Measurements from ENCODE around the gene ZBED2. TPM values are rescaled to one million over a fixed set of nuclear protein-coding genes. Genes with fewer than 3 reads are reported as not detected.
A peak's percentile ranks its signal among the peaks of the same experiment; 100 is the strongest.

ZBED2 gene
- total RNA-seq, 1 donor from 2014 or later = 2.2 TPM

DNA sequence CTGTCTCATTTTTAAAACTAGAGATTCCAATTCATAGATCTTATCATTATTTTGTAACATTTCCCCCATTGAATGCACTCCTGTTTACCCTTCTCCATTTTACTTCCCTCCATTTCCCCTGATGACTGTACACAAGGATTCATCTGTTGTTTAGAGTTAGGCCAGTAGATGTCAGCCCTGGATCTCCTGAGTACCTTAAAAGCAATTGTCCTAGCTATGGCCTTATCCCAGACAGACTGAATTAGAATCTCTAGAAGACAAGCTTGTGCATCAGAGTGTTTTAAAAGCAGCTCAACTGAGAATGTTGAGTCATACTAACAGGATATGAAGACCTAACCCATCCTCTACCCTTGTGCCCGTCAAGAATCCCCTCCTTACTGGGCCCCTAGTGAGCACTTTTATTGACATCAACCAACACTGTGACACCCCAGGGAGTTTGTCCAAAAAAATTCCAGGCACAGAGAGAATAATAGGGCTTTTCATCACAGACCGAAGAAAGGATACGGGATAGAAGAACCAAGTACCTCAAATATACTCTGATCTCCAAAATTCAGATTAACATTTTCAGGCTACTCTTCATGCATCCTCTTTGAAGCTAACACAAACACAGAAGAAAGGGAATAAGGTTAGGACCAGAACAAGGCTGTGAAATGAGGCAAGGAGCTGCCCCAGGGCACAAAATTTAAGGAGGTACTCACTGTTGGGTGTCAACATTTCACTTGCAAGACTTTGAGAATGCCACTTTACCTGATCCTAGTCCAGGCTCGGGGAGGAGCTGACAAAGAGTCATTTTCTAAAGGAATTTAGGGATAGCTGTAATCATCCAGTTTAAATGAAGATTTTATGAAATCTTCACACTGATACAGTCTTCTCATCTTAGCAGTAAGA is 17.1 kb downstream of the ZBED2 start:
- no peak overlapping the region for H3K4me3 Mint-ChIP-seq
- H3K27ac Mint-ChIP-seq = no peak overlapping the region
- no peaks in the 10 kb centered on the region for H3K9me3 Mint-ChIP-seq
- H3K4me1 Mint-ChIP-seq (ENCODE audit: unreplicated experiment) = no peaks in the 10 kb centered on the region
- DNase-seq (ENCODE audit: extremely low spot score, unreplicated experiment) = no peak
- TF ChIP-seq, protein P1, sequence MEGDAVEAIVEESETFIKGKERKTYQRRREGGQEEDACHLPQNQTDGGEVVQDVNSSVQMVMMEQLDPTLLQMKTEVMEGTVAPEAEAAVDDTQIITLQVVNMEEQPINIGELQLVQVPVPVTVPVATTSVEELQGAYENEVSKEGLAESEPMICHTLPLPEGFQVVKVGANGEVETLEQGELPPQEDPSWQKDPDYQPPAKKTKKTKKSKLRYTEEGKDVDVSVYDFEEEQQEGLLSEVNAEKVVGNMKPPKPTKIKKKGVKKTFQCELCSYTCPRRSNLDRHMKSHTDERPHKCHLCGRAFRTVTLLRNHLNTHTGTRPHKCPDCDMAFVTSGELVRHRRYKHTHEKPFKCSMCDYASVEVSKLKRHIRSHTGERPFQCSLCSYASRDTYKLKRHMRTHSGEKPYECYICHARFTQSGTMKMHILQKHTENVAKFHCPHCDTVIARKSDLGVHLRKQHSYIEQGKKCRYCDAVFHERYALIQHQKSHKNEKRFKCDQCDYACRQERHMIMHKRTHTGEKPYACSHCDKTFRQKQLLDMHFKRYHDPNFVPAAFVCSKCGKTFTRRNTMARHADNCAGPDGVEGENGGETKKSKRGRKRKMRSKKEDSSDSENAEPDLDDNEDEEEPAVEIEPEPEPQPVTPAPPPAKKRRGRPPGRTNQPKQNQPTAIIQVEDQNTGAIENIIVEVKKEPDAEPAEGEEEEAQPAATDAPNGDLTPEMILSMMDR (conservative IDR thresholded peaks at IDR 0.05) = peak; percentile 36
- peaks cover 4% of the 10 kb centered on the region for H3K27me3 Mint-ChIP-seq
- H3K36me3 Mint-ChIP-seq = no peaks in the 10 kb centered on the region

GRCh38 chr3:111577113-111577512 is 18.0 kb downstream of the ZBED2 start:
- H3K4me3 Mint-ChIP-seq = no peak overlapping the region
- no peak for DNase-seq (ENCODE audit: extremely low spot score, unreplicated experiment)
- H3K27me3 Mint-ChIP-seq = peaks cover 4% of the 10 kb centered on the region
- TF ChIP-seq, protein P1 (conservative IDR thresholded peaks at IDR 0.05) = no peak
- H3K4me1 Mint-ChIP-seq (ENCODE audit: unreplicated experiment) = no peaks in the 10 kb centered on the region
- H3K36me3 Mint-ChIP-seq = no peaks in the 10 kb centered on the region
- H3K9me3 Mint-ChIP-seq = no peaks in the 10 kb centered on the region
- H3K27ac Mint-ChIP-seq = no peak overlapping the region

DNA sequence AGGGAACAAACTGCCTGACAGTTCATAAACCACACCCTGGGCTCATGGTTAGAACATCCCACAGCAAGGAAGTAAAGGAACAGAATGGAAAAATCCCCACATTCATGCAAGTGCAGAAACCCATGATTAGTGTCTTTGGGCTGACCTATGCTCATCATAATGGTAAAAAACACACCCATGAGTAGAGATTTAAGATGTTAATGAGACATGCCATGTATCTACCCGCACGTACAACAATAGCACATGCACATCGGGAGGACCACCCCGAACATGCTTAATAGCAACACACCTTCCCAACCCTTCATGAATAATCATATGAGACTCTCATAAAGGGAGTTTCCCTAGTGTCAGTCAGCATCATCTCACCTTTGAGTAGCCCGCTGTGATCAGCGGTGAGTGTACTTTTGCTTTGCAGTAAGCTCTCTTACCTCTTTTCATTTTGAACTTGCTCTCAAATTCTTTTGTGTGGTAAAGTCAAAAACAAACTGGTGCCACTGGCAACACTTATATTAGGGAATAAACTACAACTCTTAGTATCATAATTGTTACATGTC is 23.2 kb downstream of the ZBED2 start:
- Mint-ChIP-seq H3K4me1 (ENCODE audit: unreplicated experiment) (no peaks in the 10 kb centered on the region), H3K4me3 (no peak overlapping the region)

GRCh38 chr3:111571282-111571681 is 23.9 kb downstream of the ZBED2 start:
- no peak overlapping the region for H3K27ac Mint-ChIP-seq
- H3K27me3 Mint-ChIP-seq = no peaks in the 10 kb centered on the region
- TF ChIP-seq, protein P1 (conservative IDR thresholded peaks at IDR 0.05) = no peak
- no peak overlapping the region for H3K4me3 Mint-ChIP-seq
- no peak for DNase-seq (ENCODE audit: extremely low spot score, unreplicated experiment)
- H3K9me3 Mint-ChIP-seq = no peaks in the 10 kb centered on the region
- H3K4me1 Mint-ChIP-seq (ENCODE audit: unreplicated experiment) = no peaks in the 10 kb centered on the region
- no peaks in the 10 kb centered on the region for H3K36me3 Mint-ChIP-seq

More for the DNA sequence above, 23.2 kb downstream of the ZBED2 start:
- Mint-ChIP-seq H3K27ac (no peak overlapping the region), H3K36me3 (no peaks in the 10 kb centered on the region), H3K9me3 (no peaks in the 10 kb centered on the region), H3K27me3 (no peaks in the 10 kb centered on the region)
- no peak for DNase-seq (ENCODE audit: extremely low spot score, unreplicated experiment)
- TF ChIP-seq, protein P1 (conservative IDR thresholded peaks at IDR 0.05) = no peak

DNA sequence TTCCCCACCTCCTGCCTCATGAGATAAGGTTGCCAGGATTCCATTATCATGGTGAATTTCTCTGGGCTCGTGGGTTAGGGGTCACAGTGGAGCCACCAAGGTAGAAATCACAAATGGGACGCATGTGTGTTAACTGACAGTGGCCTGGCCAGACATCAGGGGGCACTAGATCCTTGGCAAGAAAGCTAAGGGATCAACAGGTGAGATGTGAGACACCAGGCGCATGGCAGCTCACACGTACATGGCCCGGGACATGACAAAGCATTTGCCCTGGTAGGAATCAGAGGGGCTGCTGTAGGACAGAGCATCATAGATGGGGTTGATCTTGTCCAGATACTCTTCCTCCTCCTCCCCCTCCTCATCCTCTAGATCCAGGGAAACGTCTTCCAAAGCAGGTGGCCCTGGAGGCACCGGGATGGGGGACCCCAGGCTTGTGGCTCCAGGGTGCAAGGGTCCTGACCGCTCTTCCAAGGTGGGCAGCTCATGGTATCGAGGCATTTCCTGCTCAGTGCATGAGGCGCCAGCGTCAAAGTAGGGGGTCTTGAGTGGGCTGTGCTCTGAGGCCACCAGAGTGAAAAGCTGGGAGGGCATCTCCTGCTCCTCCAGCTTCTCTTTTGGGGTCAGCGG is 24.6 kb downstream of the ZBED2 start:
- H3K27ac Mint-ChIP-seq = no peak overlapping the region
- DNase-seq (ENCODE audit: extremely low spot score, unreplicated experiment) = no peak
- TF ChIP-seq, protein P1 (conservative IDR thresholded peaks at IDR 0.05) = no peak
- no peaks in the 10 kb centered on the region for H3K4me1 Mint-ChIP-seq (ENCODE audit: unreplicated experiment)
- no peaks in the 10 kb centered on the region for H3K27me3 Mint-ChIP-seq
- no peaks in the 10 kb centered on the region for H3K9me3 Mint-ChIP-seq
- H3K4me3 Mint-ChIP-seq = no peak overlapping the region
- no peaks in the 10 kb centered on the region for H3K36me3 Mint-ChIP-seq
